OCI-LY3 (cell line): ENCODE measurements around the gene APAF1.
A peak's percentile ranks its signal among the peaks of the same experiment; 100 is the strongest.

Experiments used
- H2AFZ ChIP-seq: fragments of 200-600, 300-600 bp; shearing (Covaris generic); 2 replicates; pipeline ENCODE4 v1.6.0; 2014; ENCODE audit warnings: antibody characterized with exemption, low read depth, low read length
- H3K27ac ChIP-seq: fragments of 200-600, 300-600 bp; sonication (generic); 2 replicates; pipeline ENCODE4 v1.5.1; 2014; ENCODE audit warnings: mild to moderate bottlenecking, low read length, moderate library complexity, mixed read lengths
- H3K27me3 ChIP-seq: fragments of 200-600, 300-600 bp; sonication (generic); 2 replicates; pipeline ENCODE4 v1.6.1; 2014; ENCODE audit warnings: low read depth, low read length, mixed read lengths
- H3K36me3 ChIP-seq: fragments of 200-600, 300-600 bp; sonication (generic); replicated peaks from 2 replicates; pipeline ENCODE3; 2014; ENCODE audit warnings: low read depth, low read length, mixed read lengths
- H3K4me1 ChIP-seq: fragments of 300-600, 200-600 bp; sonication (generic); 2 replicates; pipeline ENCODE4 v1.6.1; 2014; ENCODE audit warnings: low read length, mixed read lengths
- H3K4me2 ChIP-seq: fragments of 200-600, 300-600 bp; sonication (generic); 2 replicates; pipeline ENCODE4 v1.6.1; 2014; ENCODE audit warnings: low read length, mixed read lengths
- H3K4me3 ChIP-seq: fragments of 300-600, 200-600 bp; sonication (generic); 2 replicates; pipeline ENCODE4 v1.5.1; 2014; ENCODE audit warnings: antibody characterized with exemption, mild to moderate bottlenecking, low read length, moderate library complexity
- H3K79me2 ChIP-seq: fragments of 300-600, 200-600 bp; shearing (Covaris generic); 2 replicates; pipeline ENCODE4 v1.6.1; 2014; ENCODE audit warnings: mild to moderate bottlenecking, low read length, mixed read lengths
- H3K9ac ChIP-seq: fragments of 300-600, 200-600 bp; shearing (Covaris generic); 2 replicates; pipeline ENCODE4 v1.6.0; 2014; ENCODE audit warnings: mild to moderate bottlenecking, low read length, moderate library complexity
- H3K9me3 ChIP-seq: fragments of 200-600, 300-600 bp; shearing (Covaris generic); 2 replicates; pipeline ENCODE4 v1.6.1; 2014; ENCODE audit warnings: low read length, mixed read lengths; ENCODE audit not compliant: insufficient read depth
- H4K20me1 ChIP-seq: fragments of 200-600, 300-600 bp; sonication (generic); 2 replicates; pipeline ENCODE4 v1.6.1; 2016; ENCODE audit warnings: low read length, mixed read lengths; ENCODE audit not compliant: insufficient read depth
- CTCF ChIP-seq: fragments of 200-600, 300-600 bp; sonication (generic); IDR thresholded peaks from 2 replicates; pipeline ENCODE4 v1.5.1; 2014; ENCODE audit warnings: antibody characterized with exemption, low read length, low read depth
- EZH2phosphoT487 ChIP-seq: fragments of 200-600 bp; shearing (Covaris generic); IDR thresholded peaks from 2 replicates; pipeline ENCODE4 v1.6.1; 2018; ENCODE audit warnings: antibody characterized with exemption, mixed run types, low read depth

APAF1 gene

GRCh38 chr12:98724384-98725155 is 79.5 kb downstream of the APAF1 start:
- TF ChIP-seq EZH2phosphoT487 (no peak), CTCF (no peak)
- Histone ChIP-seq H3K79me2 (no peaks in the 10 kb centered on the region), H3K4me3 (no peak overlapping the region), H3K4me1 (peaks cover 48% of the 10 kb centered on the region), H3K36me3 (peaks cover 21% of the 10 kb centered on the region), H3K27me3 (no peaks in the 10 kb centered on the region), H2AFZ (no peak overlapping the region), H3K9ac (no peak overlapping the region), H3K9me3 (no peaks in the 10 kb centered on the region), H3K4me2 (no peak overlapping the region), H3K27ac (no peak overlapping the region), H4K20me1 (no peaks in the 10 kb centered on the region)

- Histone ChIP-seq H3K4me3 (no peak overlapping the region), H3K79me2 (no peaks in the 10 kb centered on the region), H3K27me3 (no peaks in the 10 kb centered on the region), H2AFZ (no peak overlapping the region), H4K20me1 (no peaks in the 10 kb centered on the region), H3K9ac (no peak overlapping the region), H3K9me3 (no peaks in the 10 kb centered on the region), H3K4me2 (no peak overlapping the region), H3K36me3 (peaks cover 21% of the 10 kb centered on the region), H3K4me1 (peaks cover 37% of the 10 kb centered on the region), H3K27ac (no peak overlapping the region)
- TF ChIP-seq EZH2phosphoT487 (no peak), CTCF (peak; percentile 63)
Measured at GRCh38 chr12:98725476-98726247, 80.6 kb downstream of the APAF1 start.

GRCh38 chr12:98727196-98727595 is 82.1 kb downstream of the APAF1 start:
- H4K20me1 ChIP-seq, result no peaks in the 10 kb centered on the region
- H2AFZ ChIP-seq, result no peak overlapping the region
- H3K27me3 ChIP-seq, result no peaks in the 10 kb centered on the region
- H3K4me1 ChIP-seq, result peaks cover 22% of the 10 kb centered on the region
- no peaks in the 10 kb centered on the region for H3K9me3 ChIP-seq
- no peak overlapping the region for H3K4me2 ChIP-seq
- H3K4me3 ChIP-seq, result no peak overlapping the region
- no peak overlapping the region for H3K9ac ChIP-seq
- no peak overlapping the region for H3K27ac ChIP-seq
- no peaks in the 10 kb centered on the region for H3K79me2 ChIP-seq
- peaks cover 22% of the 10 kb centered on the region for H3K36me3 ChIP-seq
- TF ChIP-seq EZH2phosphoT487, result no peak
- no peak for TF ChIP-seq CTCF

GRCh38 chr12:98730412-98730811 is 85.3 kb downstream of the APAF1 start:
- Histone ChIP-seq H3K36me3 (peaks cover 17% of the 10 kb centered on the region), H4K20me1 (no peaks in the 10 kb centered on the region), H3K4me3 (no peak overlapping the region), H3K79me2 (no peaks in the 10 kb centered on the region), H3K9ac (no peak overlapping the region), H3K27ac (no peak overlapping the region), H3K9me3 (no peaks in the 10 kb centered on the region), H3K4me1 (peaks cover 14% of the 10 kb centered on the region), H2AFZ (no peak overlapping the region), H3K27me3 (no peaks in the 10 kb centered on the region), H3K4me2 (no peak overlapping the region)
- TF ChIP-seq EZH2phosphoT487 (no peak), CTCF (no peak)
